Tibial artery (tissue), 4 donors: ENCODE data around the gene PLCL1.

Experiments
- DNase-seq, 2 donors: peaks; one replicate each; pipeline ENCODE4 v3.0.0-alpha.2; 2019
- H3K27ac ChIP-seq, 2 donors: fragments of 200-600 bp; sonication (generic) in 1 of 2; 1 replicate in 1 of 2; 2 replicates in 1 of 2; pipeline ENCODE4 v1.5.1; 2018 to 2019; ENCODE audit warnings: mild to moderate bottlenecking in 1 of 2
- H3K27me3 ChIP-seq, 2 donors: fragments of 200-600 bp; sonication (generic) in 1 of 2; one replicate each; pipeline versions ENCODE4 v1.5.1 to v1.6.0; 2016 to 2019
- H3K36me3 ChIP-seq, 3 donors: fragments of 200-600 bp; sonication (generic) in 2 of 3; one replicate each; pipeline ENCODE4 v1.5.1; 2016 to 2019; ENCODE audit warnings: mild to moderate bottlenecking in 2 of 3
- H3K4me1 ChIP-seq, 4 donors: fragments of 200-600 bp; sonication (generic) in 2 of 4; 1 replicate in 3 of 4; 2 replicates in 1 of 4; pipeline ENCODE4 v1.5.1; 2016 to 2019
- H3K4me3 ChIP-seq, 2 donors: fragments of 200-600 bp; sonication (generic) in 1 of 2; 1 replicate in 1 of 2; 2 replicates in 1 of 2; pipeline ENCODE4 v1.5.1; 2018 to 2019; ENCODE audit warnings: mild to moderate bottlenecking in 2 of 2
- H3K9me3 ChIP-seq, 3 donors: fragments of 200-600 bp; sonication (generic) in 1 of 3; one replicate each; pipeline ENCODE4 v1.5.1; 2016 to 2019
- intact Hi-C: fragments of 100-400 bp; cut with DNase I; formaldehyde crosslinking; loops from one replicate; pipeline ENCODE4 v1.15.0; 2023; ENCODE audit warnings: low total_unique reads
- TF ChIP-seq, protein P1 (sequence below), 2 experiments: fragments of 200-600 bp in 1 of 2; fragments of 450-650 bp in 1 of 2; IDR thresholded peaks; one replicate each; pipeline ENCODE4 v1.5.1; 2017 to 2019; ENCODE audit warnings: antibody characterized with exemption in 2 of 2, mild to moderate bottlenecking in 1 of 2, moderate library complexity in 1 of 2

The PLCL1 gene

DNA sequence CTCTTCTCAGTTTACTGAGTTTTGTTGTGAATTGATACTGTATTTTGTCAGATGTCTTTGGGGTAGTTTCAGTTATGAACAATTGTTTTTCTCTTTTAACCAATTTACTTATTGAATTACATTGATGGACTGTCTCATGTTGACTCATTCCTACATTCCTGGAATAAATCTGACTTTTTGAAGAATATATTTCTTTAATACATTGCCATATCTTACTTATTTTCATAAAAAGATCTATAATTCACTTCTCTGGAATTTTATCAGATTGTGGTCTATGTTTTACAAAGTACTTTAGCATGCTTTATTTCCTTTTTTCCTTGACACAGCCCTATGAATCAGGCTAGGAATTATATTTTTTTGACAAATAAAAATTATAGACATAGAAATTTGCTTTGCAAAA lies 268.3 kb downstream of the PLCL1 start:
- Histone ChIP-seq H3K4me3 (no peak overlapping the region), H3K4me1 (peaks cover 0 to 1% (median 0%) of the 10 kb centered on the region in 4 donors), H3K27me3 (no peaks in the 10 kb centered on the region), H3K36me3 (no peaks in the 10 kb centered on the region), H3K9me3 (no peaks in the 10 kb centered on the region), H3K27ac (no peak overlapping the region)
- intact Hi-C loops, result no loop called here
- TF ChIP-seq, protein P1, sequence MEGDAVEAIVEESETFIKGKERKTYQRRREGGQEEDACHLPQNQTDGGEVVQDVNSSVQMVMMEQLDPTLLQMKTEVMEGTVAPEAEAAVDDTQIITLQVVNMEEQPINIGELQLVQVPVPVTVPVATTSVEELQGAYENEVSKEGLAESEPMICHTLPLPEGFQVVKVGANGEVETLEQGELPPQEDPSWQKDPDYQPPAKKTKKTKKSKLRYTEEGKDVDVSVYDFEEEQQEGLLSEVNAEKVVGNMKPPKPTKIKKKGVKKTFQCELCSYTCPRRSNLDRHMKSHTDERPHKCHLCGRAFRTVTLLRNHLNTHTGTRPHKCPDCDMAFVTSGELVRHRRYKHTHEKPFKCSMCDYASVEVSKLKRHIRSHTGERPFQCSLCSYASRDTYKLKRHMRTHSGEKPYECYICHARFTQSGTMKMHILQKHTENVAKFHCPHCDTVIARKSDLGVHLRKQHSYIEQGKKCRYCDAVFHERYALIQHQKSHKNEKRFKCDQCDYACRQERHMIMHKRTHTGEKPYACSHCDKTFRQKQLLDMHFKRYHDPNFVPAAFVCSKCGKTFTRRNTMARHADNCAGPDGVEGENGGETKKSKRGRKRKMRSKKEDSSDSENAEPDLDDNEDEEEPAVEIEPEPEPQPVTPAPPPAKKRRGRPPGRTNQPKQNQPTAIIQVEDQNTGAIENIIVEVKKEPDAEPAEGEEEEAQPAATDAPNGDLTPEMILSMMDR (IDR thresholded peaks at IDR 0.05), result no peak
- DNase-seq, result no peak

DNA sequence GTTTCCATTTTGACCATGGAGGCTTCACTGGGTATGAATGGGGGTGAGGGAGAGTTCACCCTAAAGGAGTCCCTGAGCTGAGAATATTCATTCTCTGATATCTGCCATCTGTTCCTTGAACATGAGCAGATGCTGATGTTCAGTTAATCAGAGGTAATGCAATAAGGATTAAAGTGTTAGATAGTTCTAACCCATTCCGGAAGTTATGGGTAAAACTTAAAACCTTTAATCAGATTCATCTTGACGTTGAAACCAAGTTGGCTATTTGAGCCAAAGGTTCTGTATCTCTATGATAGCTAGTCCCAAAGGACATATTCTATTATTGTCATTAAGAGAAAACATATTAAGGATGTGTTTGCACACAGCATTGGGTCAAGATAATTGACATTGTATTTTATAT lies 268.9 kb downstream of the PLCL1 start:
- H3K27ac ChIP-seq, result no peak overlapping the region
- H3K36me3 ChIP-seq, result no peaks in the 10 kb centered on the region
- no peak overlapping the region for H3K4me3 ChIP-seq
- no peaks in the 10 kb centered on the region for H3K27me3 ChIP-seq
- intact Hi-C loops, result no loop called here
- TF ChIP-seq, protein P1 (IDR thresholded peaks at IDR 0.05), result no peak
- no peak for DNase-seq
- peaks cover 0 to 5% (median 0%) of the 10 kb centered on the region in 4 donors for H3K4me1 ChIP-seq
- no peaks in the 10 kb centered on the region for H3K9me3 ChIP-seq

DNA sequence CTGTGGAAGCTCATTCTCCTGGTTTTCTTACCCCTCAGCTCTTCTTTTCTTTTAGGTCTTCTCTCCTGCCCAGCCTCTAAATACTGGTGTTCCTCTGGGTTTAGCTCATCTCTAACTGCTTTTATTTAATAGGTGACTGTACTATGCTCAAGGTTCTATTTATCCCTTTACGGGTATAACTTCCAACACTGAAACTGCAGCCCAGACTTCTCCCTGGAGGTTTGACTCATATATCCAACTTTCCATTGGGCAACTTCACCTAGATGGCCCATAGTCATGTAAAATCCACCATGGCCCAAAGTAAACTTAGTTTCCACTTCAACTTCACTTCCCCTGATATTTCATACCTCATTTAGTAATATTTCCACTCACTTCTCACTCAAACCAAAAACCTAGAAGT lies 273.1 kb downstream of the PLCL1 start:
- TF ChIP-seq, protein P1 (IDR thresholded peaks at IDR 0.05), result no peak
- peaks cover 0 to 12% (median 0%) of the 10 kb centered on the region in 4 donors for H3K4me1 ChIP-seq
- no peak overlapping the region for H3K4me3 ChIP-seq
- H3K36me3 ChIP-seq, result no peaks in the 10 kb centered on the region
- H3K27ac ChIP-seq, result no peak overlapping the region
- no peaks in the 10 kb centered on the region for H3K27me3 ChIP-seq
- intact Hi-C loops, result no loop called here
- no peaks in the 10 kb centered on the region for H3K9me3 ChIP-seq
- DNase-seq, result no peak

DNA sequence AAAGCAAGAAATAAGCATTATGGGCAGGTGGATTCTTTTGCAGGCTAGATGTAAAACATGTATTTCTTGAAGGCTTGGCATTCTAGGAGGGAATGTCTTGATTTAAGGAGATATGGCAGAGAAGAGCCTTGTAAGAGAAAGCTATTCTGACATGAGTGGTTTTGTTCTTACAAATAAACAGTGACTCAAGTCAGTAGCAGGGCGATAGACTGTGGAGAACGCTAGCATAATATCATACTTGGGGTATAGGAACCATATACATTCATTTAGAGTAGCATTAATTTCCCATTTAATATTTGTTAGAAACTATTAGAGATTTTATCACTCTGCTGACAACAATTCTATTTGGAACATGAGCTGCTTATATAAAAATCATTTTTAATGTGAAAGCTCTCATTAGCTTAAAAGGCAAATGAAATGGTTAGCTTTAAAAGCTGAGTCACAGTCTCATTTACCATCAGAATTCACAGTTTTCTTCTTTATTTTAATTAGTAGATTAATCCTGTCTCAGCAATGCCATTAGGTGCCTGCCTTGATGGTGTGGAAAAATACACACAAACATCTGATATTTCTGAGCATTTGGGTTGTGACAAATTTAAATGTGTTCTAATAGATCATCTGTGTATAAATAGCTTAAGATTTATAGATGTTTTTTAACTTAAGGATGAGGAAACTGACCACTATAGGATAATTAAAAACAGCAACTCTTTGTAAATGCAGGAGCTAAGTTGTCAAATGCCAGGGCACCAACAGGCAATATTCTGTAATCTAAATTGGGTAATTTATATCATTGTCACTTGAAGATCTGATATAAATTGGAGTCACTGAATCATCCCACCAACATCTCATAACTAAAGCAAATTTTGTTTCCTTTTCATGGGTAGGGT lies 276.7 kb downstream of the PLCL1 start:
- TF ChIP-seq, protein P1 (IDR thresholded peaks at IDR 0.05), result no peak
- peaks cover 0 to 6% (median 0%) of the 10 kb centered on the region in 3 donors for H3K36me3 ChIP-seq
- intact Hi-C loops, result no loop called here

DNA sequence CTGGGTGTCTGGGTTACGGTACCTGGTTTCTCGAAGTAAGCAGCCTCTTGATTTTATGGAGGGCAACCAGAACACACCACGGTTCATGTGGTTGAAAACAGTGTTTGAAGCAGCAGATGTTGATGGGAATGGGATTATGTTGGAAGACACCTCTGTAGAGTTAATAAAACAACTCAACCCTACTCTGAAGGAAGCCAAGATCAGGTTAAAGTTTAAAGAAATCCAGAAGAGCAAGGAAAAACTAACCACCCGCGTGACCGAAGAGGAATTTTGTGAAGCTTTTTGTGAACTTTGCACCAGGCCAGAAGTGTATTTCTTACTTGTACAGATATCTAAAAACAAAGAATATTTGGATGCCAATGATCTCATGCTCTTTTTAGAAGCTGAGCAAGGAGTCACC lies 279.8 kb downstream of the PLCL1 start:
- no peak for DNase-seq
- no peak overlapping the region for H3K4me3 ChIP-seq
- intact Hi-C loops, result no loop called here
- no peaks in the 10 kb centered on the region for H3K9me3 ChIP-seq
- TF ChIP-seq, protein P1 (IDR thresholded peaks at IDR 0.05), result no peak
- H3K27me3 ChIP-seq, result no peaks in the 10 kb centered on the region
- H3K36me3 ChIP-seq, result peaks cover 0 to 6% (median 6%) of the 10 kb centered on the region in 3 donors
- no peaks in the 10 kb centered on the region for H3K4me1 ChIP-seq
- H3K27ac ChIP-seq, result no peak overlapping the region

More for the DNA sequence above, 276.7 kb downstream of the PLCL1 start:
- Histone ChIP-seq H3K27ac (no peak overlapping the region), H3K9me3 (no peaks in the 10 kb centered on the region), H3K27me3 (no peaks in the 10 kb centered on the region), H3K4me3 (no peak overlapping the region), H3K4me1 (peaks cover 0 to 12% (median 0%) of the 10 kb centered on the region in 4 donors)
- no peak for DNase-seq
